HFF-Myc (cell line): ENCODE data around the gene PRUNE1.

ENCODE experiments used
- DNase-seq: peaks from one replicate; pipeline ENCODE4 v3.0.0-alpha.2; 2011; ENCODE audit warnings: low read depth; ENCODE audit errors: extremely low read depth
- H3K4me3 ChIP-seq: replicated peaks from 2 replicates; pipeline ENCODE4 v1.5.1; 2011; ENCODE audit warnings: low read depth, mild to moderate bottlenecking, control low read depth, low read length
- TF ChIP-seq, protein P1 (sequence below): IDR thresholded peaks from 2 replicates; pipeline ENCODE4 v1.5.1; 2012; ENCODE audit warnings: mild to moderate bottlenecking, low read depth, low read length, control low read depth; ENCODE audit errors: missing control alignments

PRUNE1 gene

DNA sequence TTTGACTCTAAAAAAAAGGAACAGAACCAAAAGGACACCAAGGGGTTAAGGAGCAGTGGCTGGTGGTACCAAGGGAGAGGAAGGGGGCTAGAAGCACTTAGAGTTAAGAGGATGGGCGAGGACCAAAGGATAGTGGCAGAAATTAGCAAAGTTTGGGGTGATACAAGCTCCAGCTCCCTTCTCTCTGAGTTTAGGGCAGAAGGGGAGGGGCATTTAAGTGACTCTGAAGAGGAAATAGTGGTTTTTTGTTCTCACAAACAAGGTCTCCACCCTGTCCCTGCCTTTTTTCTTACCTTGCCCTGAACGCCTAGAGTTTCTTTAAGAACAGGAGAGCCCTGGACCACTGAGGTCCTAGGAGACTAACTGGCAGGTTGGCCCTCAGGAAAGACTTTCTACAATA lies 47.9 kb downstream of the PRUNE1 start:
- no peak overlapping the region for H3K4me3 ChIP-seq
- DNase-seq = no peak
- TF ChIP-seq, protein P1, sequence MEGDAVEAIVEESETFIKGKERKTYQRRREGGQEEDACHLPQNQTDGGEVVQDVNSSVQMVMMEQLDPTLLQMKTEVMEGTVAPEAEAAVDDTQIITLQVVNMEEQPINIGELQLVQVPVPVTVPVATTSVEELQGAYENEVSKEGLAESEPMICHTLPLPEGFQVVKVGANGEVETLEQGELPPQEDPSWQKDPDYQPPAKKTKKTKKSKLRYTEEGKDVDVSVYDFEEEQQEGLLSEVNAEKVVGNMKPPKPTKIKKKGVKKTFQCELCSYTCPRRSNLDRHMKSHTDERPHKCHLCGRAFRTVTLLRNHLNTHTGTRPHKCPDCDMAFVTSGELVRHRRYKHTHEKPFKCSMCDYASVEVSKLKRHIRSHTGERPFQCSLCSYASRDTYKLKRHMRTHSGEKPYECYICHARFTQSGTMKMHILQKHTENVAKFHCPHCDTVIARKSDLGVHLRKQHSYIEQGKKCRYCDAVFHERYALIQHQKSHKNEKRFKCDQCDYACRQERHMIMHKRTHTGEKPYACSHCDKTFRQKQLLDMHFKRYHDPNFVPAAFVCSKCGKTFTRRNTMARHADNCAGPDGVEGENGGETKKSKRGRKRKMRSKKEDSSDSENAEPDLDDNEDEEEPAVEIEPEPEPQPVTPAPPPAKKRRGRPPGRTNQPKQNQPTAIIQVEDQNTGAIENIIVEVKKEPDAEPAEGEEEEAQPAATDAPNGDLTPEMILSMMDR = no peak

DNA sequence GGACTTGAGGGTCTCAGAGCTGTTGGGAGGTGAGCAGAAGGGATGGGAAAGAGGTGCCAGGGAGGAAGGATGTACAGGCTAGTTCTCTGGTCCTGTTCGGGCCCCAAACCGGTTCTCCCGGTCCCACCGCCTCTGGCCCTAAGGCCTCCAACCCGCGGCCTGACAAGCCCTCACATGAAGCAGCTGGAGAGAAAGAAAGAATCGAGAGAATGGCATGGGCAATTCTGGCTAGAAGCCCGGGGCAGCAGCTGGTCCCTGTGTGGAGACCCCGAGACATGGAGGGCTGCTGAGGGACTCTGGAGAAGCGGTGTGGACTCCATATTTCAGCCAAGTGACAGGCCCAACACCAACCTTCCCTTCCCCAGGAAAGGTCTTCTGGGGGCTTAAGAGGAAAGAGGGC lies 50.4 kb downstream of the PRUNE1 start:
- TF ChIP-seq, protein P1 = no peak
- H3K4me3 ChIP-seq = peak overlapping the region; percentile 97
- no peak for DNase-seq

- peak; percentile 30 for DNase-seq
- TF ChIP-seq, protein P1 = peak; percentile 54
Observed at GRCh38 chr1:151059109-151060006, 51.1 kb downstream of the PRUNE1 start, which contains the start of gene CDC42SE1. Gene CDC42SE1 (minus strand): TSS chr1:151059622. CDS start chr1:151055730, 3,892 bp downstream.

DNA sequence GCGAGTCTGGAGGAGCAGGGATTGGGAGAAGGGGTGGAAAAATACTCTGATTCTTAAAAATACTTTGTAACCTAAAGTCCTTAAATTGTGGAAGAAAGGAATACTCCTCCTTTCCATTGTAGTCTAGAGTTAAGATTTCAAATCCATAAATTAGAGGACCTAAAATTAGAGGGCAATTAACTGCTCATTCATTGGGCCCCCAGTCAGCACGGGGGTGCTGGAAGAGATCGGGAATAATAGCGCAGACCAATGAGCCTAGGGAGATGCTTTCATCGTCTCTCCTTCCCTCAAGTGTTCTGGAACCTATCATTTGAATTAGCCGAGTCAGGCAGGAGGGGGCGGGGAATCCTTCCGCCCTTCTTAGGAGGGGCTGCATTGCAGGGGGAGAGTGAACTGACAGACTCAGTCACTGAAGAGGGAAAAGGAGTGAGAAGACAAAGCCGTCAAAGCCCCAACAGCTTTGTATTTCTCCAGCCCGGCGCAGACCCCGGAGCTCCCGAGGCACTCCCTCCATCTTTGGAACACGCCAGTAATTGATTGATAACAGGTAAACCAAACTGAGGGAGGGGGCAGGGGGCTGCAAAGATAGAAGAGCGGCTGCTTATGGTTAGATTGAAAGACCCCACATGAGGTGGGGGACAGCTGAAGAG lies 51.9 kb downstream of the PRUNE1 start, which contains the start of gene MLLT11:
Gene MLLT11 (plus strand): TSS at position 391 of the 650 bp plus-strand sequence. CDS start 6,828 bp downstream, outside the sequence.
- DNase-seq = no peak
- TF ChIP-seq, protein P1 = no peak
- peak within 1 kb of the TSS; percentile 97 for H3K4me3 ChIP-seq

More at GRCh38 chr1:151059109-151060006, 51.1 kb downstream of the PRUNE1 start, which contains the start of gene CDC42SE1:
- peak within 1 kb of the TSS; percentile 97 for H3K4me3 ChIP-seq

- no peak for DNase-seq
- TF ChIP-seq, protein P1 = no peak
- H3K4me3 ChIP-seq = peak overlapping the region; percentile 97
Observed at GRCh38 chr1:151060657-151061421, 52.6 kb downstream of the PRUNE1 start.

DNA sequence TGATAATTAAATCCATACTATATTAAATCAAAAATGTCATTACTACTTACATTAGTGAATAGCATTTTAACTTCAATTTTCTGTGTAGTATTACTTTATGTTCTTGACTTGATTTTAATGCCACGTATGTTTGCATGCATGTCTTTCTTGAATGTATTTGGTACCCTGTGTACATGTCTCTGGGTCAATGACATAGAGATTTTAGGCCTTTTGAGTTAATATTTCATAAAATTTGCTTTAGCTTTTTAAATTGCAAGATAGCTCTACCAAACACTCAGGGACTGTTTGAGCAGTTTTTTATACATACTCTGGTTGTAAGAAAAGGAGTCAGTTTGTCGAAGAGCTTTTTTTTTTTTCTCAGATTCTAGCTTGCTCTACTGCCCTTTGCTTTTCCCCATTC lies 53.5 kb downstream of the PRUNE1 start:
- TF ChIP-seq, protein P1 = no peak
- H3K4me3 ChIP-seq = peak overlapping the region; percentile 97
- DNase-seq = no peak
